ENCODE results near the gene CRY1.

- TF ChIP-seq NFYB (CRISPR knock-in tag; conservative IDR thresholded peaks at IDR 0.05; ENCODE audit: low read depth), result no peak
- no peak for TF ChIP-seq CTCF (IDR thresholded peaks at IDR 0.05)
- no peak for TF ChIP-seq NR2C2 (CRISPR knock-in tag; IDR thresholded peaks at IDR 0.05)
- no peak for TF ChIP-seq USF2 (CRISPR knock-in tag; IDR thresholded peaks at IDR 0.05)
- no peak for TF ChIP-seq ETV6 (CRISPR knock-in tag; IDR thresholded peaks at IDR 0.05)
- TF ChIP-seq, protein P1, sequence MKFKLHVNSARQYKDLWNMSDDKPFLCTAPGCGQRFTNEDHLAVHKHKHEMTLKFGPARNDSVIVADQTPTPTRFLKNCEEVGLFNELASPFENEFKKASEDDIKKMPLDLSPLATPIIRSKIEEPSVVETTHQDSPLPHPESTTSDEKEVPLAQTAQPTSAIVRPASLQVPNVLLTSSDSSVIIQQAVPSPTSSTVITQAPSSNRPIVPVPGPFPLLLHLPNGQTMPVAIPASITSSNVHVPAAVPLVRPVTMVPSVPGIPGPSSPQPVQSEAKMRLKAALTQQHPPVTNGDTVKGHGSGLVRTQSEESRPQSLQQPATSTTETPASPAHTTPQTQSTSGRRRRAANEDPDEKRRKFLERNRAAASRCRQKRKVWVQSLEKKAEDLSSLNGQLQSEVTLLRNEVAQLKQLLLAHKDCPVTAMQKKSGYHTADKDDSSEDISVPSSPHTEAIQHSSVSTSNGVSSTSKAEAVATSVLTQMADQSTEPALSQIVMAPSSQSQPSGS (CRISPR knock-in tag; IDR thresholded peaks at IDR 0.05; ENCODE audit: borderline replicate concordance, low read depth), result no peak
- TF ChIP-seq HMGA2 (CRISPR knock-in tag; IDR thresholded peaks at IDR 0.05), result no peak
- TF ChIP-seq ZNF671 (CRISPR knock-in tag; IDR thresholded peaks at IDR 0.05), result no peak
- TF ChIP-seq, protein P2, sequence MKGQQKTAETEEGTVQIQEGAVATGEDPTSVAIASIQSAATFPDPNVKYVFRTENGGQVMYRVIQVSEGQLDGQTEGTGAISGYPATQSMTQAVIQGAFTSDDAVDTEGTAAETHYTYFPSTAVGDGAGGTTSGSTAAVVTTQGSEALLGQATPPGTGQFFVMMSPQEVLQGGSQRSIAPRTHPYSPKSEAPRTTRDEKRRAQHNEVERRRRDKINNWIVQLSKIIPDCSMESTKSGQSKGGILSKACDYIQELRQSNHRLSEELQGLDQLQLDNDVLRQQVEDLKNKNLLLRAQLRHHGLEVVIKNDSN (CRISPR knock-in tag; IDR thresholded peaks at IDR 0.05), result no peak
- TF ChIP-seq ZNF263 (CRISPR knock-in tag; IDR thresholded peaks at IDR 0.05; ENCODE audit: low read depth), result no peak
- no peak for TF ChIP-seq ATF1 (CRISPR knock-in tag; IDR thresholded peaks at IDR 0.05)
- no peak for TF ChIP-seq MAX (CRISPR knock-in tag; IDR thresholded peaks at IDR 0.05)
- TF ChIP-seq NR3C1 (CRISPR knock-in tag; conservative IDR thresholded peaks at IDR 0.05; ENCODE audit: low read depth), result no peak
Measured at GRCh38 chr12:106964526-106964925, 128.8 kb downstream of the CRY1 start.

Data from WTC11 (cell line).